ENCODE results near the gene ZNF646. TPM values are rescaled to one million over a fixed set of nuclear protein-coding genes. Genes with fewer than 3 reads are reported as not detected.

ZNF646 gene
- total and polyA plus RNA-seq, 7 experiments from 2014 or later: 3.9 to 49.1 (median 23.9) TPM

DNA sequence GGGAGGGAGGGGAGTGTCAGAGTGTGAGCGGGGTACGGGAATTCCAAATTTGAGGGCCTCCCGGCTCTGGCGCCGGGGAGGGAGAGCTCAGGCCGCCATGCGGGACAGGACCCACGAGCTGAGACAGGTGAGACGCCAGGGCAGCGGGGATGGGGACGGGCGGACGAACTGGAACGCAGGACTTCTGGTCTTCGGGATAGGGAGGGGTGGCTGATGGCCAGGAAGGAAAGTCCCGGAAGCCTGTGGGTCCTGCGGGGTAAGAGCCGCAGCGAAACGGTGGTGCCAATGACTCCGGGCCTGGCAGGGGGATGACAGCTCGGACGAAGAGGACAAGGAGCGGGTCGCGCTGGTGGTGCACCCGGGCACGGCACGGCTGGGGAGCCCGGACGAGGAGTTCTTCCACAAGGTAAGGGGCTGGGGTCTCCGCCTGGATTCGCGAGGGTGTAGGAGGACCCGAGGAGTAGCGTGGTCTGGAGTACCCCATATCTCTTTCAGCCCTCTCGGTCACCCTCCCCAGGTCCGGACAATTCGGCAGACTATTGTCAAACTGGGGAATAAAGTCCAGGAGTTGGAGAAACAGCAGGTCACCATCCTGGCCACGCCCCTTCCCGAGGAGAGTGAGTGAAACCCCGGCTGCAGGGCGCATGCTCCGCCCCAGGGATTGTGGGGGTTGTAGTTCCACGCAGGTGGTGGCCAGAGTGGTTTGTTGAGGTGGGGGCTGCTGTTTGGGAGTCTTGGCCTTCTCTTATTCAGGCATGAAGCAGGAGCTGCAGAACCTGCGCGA, 40.3 kb upstream of the ZNF646 start:
- Histone ChIP-seq H3K27ac (ENCODE audit: low read depth, low read length) (peak overlapping the region; percentile 93), H3K4me3 (ENCODE audit: low read length) (peak overlapping the region; percentile 82), H3K9me3 (ENCODE audit: control insufficient read depth in 2 of 3, low read length in 3 of 3) (no peaks in the 10 kb centered on the region), H3K27me3 (ENCODE audit: control insufficient read depth in 2 of 2, insufficient read depth in 2 of 2, low read length in 2 of 2) (no peaks in the 10 kb centered on the region), H3K4me1 (ENCODE audit: control insufficient read depth in 2 of 2, insufficient read depth in 2 of 2, low read length in 2 of 2) (peaks cover 14 to 16% of the 10 kb centered on the region in 2 donors), H3K36me3 (ENCODE audit: control insufficient read depth in 2 of 3, insufficient read depth in 3 of 3, low read length in 3 of 3) (peaks cover 3 to 36% (median 9%) of the 10 kb centered on the region in 3 experiments)
- Mint-ChIP-seq H3K27me3 (peaks cover 0 to 3% (median 0%) of the 10 kb centered on the region in 5 donors), H3K4me1 (peaks cover 15 to 35% (median 22%) of the 10 kb centered on the region in 7 donors), H3K4me3 (peak overlapping the region; percentile 78 to 100 (median 96)), H3K36me3 (peaks cover 0 to 12% (median 3%) of the 10 kb centered on the region in 5 donors), H3K9me3 (peaks cover 0 to 1% (median 0%) of the 10 kb centered on the region in 11 donors), H3K27ac (peak overlapping the region; percentile 84 to 99 (median 97))
- CTCF ChIA-PET: no interaction called here
- DNase-seq (peak; percentile 75 to 91 (median 84)), ATAC-seq (peak; percentile 53)
- intact Hi-C loops (cut with micrococcal nuclease): loop anchor here (1.0 to 5.0 kb wide), 18 partner anchors 23 to 835 kb away; partner anchors contain the start of genes KAT8 (in 2 of the 2), SETD1A (in 2 of the 2), STX1B (in 2 of the 2) and VKORC1 (in 2 of the 2)
- POLR2A ChIA-PET: interaction anchor here (0.5 to 5.3 kb wide), 10 partner anchors 25 to 667 kb away, joined by 3 to 29 read pairs (median 3); partner anchors contain the start of genes ARMC5, FUS, ZNF646 and ZNF668

DNA sequence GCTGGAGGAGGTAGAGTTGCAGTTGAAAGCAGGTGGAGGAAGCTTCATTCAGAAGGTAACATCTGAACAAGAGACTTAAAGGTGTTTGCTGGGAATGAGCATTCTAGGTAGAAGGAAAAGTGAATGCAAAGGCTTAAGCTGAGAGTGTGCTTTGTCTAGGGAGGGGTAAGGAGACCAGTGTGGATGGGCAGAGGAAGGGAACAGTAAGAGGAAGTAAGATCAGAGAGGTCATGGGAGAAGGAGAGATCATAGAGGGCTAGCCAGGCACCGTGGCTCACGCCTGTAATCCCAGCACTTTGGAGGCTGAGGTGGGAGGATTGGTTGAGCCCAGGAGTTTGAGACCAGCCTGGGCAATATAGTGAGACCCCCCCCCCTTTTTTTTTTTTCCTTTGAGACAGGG, 37.5 kb upstream of the ZNF646 start:
- Mint-ChIP-seq H3K36me3 (peaks cover 0 to 20% (median 7%) of the 10 kb centered on the region in 5 donors), H3K27me3 (peaks cover 0 to 3% (median 0%) of the 10 kb centered on the region in 5 donors), H3K4me3 (no peak overlapping the region), H3K27ac (peak overlapping the region in 4 of 9 donors; percentile 38 to 68 (median 51)), H3K9me3 (peaks cover 0 to 1% (median 0%) of the 10 kb centered on the region in 11 donors), H3K4me1 (peaks cover 15 to 33% (median 20%) of the 10 kb centered on the region in 7 donors)
- Histone ChIP-seq H3K4me3 (ENCODE audit: low read length) (no peak overlapping the region), H3K36me3 (ENCODE audit: control insufficient read depth in 2 of 3, insufficient read depth in 3 of 3, low read length in 3 of 3) (peaks cover 6 to 59% (median 12%) of the 10 kb centered on the region in 3 experiments), H3K27me3 (ENCODE audit: control insufficient read depth in 2 of 2, insufficient read depth in 2 of 2, low read length in 2 of 2) (no peaks in the 10 kb centered on the region), H3K27ac (ENCODE audit: low read depth, low read length) (no peak overlapping the region), H3K9me3 (ENCODE audit: control insufficient read depth in 2 of 3, low read length in 3 of 3) (no peaks in the 10 kb centered on the region), H3K4me1 (ENCODE audit: control insufficient read depth in 2 of 2, insufficient read depth in 2 of 2, low read length in 2 of 2) (peaks cover 14 to 16% of the 10 kb centered on the region in 2 donors)
- CTCF ChIA-PET: no interaction called here
- ATAC-seq (no peak), DNase-seq (no peak)
- POLR2A ChIA-PET: interaction anchor here (0.6 to 5.3 kb wide), 3 partner anchors 23 to 37 kb away, joined by 3 to 29 read pairs (median 3); partner anchors contain the start of genes ZNF646 and ZNF668
- intact Hi-C loops (cut with micrococcal nuclease): no loop called here

DNA sequence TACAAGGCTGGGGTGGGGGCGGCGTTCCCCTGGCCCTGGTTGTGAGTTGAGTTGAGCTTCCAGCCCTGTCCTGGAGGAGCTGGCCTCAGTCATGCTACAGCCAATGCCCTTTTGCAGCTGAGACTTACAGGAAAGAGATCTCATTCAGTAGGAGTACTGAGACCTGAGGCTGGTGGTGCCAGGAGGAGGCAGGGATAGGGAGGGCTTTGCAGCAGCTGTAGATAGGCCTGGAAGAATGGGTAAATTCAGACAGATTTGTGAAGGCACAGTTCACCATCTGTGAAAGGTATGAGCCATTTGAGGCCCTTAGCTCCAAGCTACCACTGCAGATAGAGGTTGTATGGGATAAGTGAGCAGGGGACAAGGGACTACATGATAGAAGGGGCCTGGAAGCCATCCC, 35.2 kb upstream of the ZNF646 start:
- Histone ChIP-seq H3K9me3 (ENCODE audit: control insufficient read depth in 2 of 3, low read length in 3 of 3) (no peaks in the 10 kb centered on the region), H3K27ac (ENCODE audit: low read depth, low read length) (no peak overlapping the region), H3K4me3 (ENCODE audit: low read length) (no peak overlapping the region), H3K4me1 (ENCODE audit: control insufficient read depth in 2 of 2, insufficient read depth in 2 of 2, low read length in 2 of 2) (peaks cover 4 to 6% of the 10 kb centered on the region in 2 donors), H3K27me3 (ENCODE audit: control insufficient read depth in 2 of 2, insufficient read depth in 2 of 2, low read length in 2 of 2) (no peaks in the 10 kb centered on the region), H3K36me3 (ENCODE audit: control insufficient read depth in 2 of 3, insufficient read depth in 3 of 3, low read length in 3 of 3) (peaks cover 6 to 70% (median 12%) of the 10 kb centered on the region in 3 experiments)
- peaks cover 0 to 20% (median 7%) of the 10 kb centered on the region in 5 donors for H3K36me3 Mint-ChIP-seq
- CTCF ChIA-PET: interaction anchor here (0.6 kb wide), 1 partner anchor 77 kb away, joined by 5 read pairs; no protein-coding TSS in a partner anchor
- no peak overlapping the region for H3K27ac Mint-ChIP-seq
- intact Hi-C loops (cut with micrococcal nuclease): no loop called here
- no peaks in the 10 kb centered on the region for H3K9me3 Mint-ChIP-seq
- H3K4me1 Mint-ChIP-seq: peaks cover 8 to 17% (median 14%) of the 10 kb centered on the region in 7 donors
- POLR2A ChIA-PET: interaction anchor here (0.7 to 0.8 kb wide), 2 partner anchors 16 to 33 kb away, joined by 3 read pairs; no protein-coding TSS in a partner anchor
- no peak overlapping the region for H3K4me3 Mint-ChIP-seq
- DNase-seq: no peak
- no peaks in the 10 kb centered on the region for H3K27me3 Mint-ChIP-seq
- no peak for ATAC-seq

DNA sequence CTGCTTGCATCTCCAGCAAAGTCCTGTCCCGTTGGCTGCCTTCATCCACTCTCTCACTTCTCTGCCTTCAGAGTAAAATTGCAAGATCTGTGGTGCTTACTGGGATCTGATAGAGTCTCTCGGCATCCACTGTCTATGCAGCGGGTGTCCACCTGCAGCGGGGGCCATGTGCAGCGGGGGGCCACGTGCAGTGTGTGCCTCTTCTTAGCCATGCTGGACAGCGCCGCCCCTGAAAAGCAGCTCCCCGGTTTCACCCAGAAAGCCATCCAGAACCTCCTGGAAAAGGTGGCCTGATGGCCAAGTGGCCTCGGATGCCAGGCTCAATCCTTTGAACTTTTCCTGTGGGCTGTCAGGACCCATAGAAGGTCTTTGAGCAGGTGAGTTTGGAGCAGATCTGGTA, 31.4 kb upstream of the ZNF646 start:
- ChIA-PET CTCF (no interaction called here), POLR2A (no interaction called here)
- H3K4me3 Mint-ChIP-seq: no peak overlapping the region
- no peaks in the 10 kb centered on the region for H3K9me3 Mint-ChIP-seq
- Histone ChIP-seq H3K27ac (ENCODE audit: low read depth, low read length) (no peak overlapping the region), H3K27me3 (ENCODE audit: control insufficient read depth in 2 of 2, insufficient read depth in 2 of 2, low read length in 2 of 2) (no peaks in the 10 kb centered on the region), H3K36me3 (ENCODE audit: control insufficient read depth in 2 of 3, insufficient read depth in 3 of 3, low read length in 3 of 3) (peaks cover 3 to 51% (median 11%) of the 10 kb centered on the region in 3 experiments), H3K4me1 (ENCODE audit: control insufficient read depth in 2 of 2, insufficient read depth in 2 of 2, low read length in 2 of 2) (no peaks in the 10 kb centered on the region), H3K9me3 (ENCODE audit: control insufficient read depth in 2 of 3, low read length in 3 of 3) (no peaks in the 10 kb centered on the region), H3K4me3 (ENCODE audit: low read length) (no peak overlapping the region)
- no peaks in the 10 kb centered on the region for H3K27me3 Mint-ChIP-seq
- ATAC-seq: no peak
- DNase-seq: no peak
- peaks cover 0 to 3% (median 0%) of the 10 kb centered on the region in 7 donors for H3K4me1 Mint-ChIP-seq
- no peak overlapping the region for H3K27ac Mint-ChIP-seq
- peaks cover 0 to 16% (median 5%) of the 10 kb centered on the region in 5 donors for H3K36me3 Mint-ChIP-seq
- intact Hi-C loops (cut with micrococcal nuclease): no loop called here

DNA sequence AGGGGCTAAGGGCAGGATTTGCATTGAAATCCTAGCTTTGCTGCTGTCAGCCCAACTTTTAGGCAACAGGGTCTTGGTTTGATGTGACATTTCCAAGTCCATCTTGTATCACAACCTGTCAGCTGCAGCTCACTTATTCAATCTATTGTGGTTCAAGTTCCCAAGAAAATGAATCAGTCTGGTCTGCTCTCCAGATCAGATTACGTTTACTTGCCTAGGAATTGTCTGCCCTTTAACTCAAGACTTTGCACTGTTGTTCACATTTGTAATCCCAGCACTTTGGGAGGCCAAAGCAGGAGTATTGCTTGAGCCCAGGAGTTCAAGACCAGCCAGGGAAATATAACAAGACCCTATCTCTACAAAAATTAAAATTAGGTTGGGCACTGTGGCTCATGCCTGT, 30.9 kb upstream of the ZNF646 start:
- no peak overlapping the region for H3K27ac ChIP-seq (ENCODE audit: low read depth, low read length)
- no peaks in the 10 kb centered on the region for H3K9me3 ChIP-seq (ENCODE audit: control insufficient read depth in 2 of 3, low read length in 3 of 3)
- H3K4me3 Mint-ChIP-seq: no peak overlapping the region
- H3K36me3 ChIP-seq (ENCODE audit: control insufficient read depth in 2 of 3, insufficient read depth in 3 of 3, low read length in 3 of 3): peaks cover 3 to 46% (median 6%) of the 10 kb centered on the region in 3 experiments
- ATAC-seq (no peak), DNase-seq (no peak)
- intact Hi-C loops (cut with micrococcal nuclease): no loop called here
- no peaks in the 10 kb centered on the region for H3K9me3 Mint-ChIP-seq
- H3K27ac Mint-ChIP-seq: no peak overlapping the region
- peaks cover 0 to 16% (median 5%) of the 10 kb centered on the region in 5 donors for H3K36me3 Mint-ChIP-seq
- no peak overlapping the region for H3K4me3 ChIP-seq (ENCODE audit: low read length)
- ChIA-PET POLR2A (no interaction called here), CTCF (no interaction called here)
- no peaks in the 10 kb centered on the region for H3K4me1 ChIP-seq (ENCODE audit: control insufficient read depth in 2 of 2, insufficient read depth in 2 of 2, low read length in 2 of 2)
- H3K27me3 Mint-ChIP-seq: no peaks in the 10 kb centered on the region
- no peaks in the 10 kb centered on the region for H3K27me3 ChIP-seq (ENCODE audit: control insufficient read depth in 2 of 2, insufficient read depth in 2 of 2, low read length in 2 of 2)
- H3K4me1 Mint-ChIP-seq: peaks cover 0 to 3% (median 0%) of the 10 kb centered on the region in 7 donors

DNA sequence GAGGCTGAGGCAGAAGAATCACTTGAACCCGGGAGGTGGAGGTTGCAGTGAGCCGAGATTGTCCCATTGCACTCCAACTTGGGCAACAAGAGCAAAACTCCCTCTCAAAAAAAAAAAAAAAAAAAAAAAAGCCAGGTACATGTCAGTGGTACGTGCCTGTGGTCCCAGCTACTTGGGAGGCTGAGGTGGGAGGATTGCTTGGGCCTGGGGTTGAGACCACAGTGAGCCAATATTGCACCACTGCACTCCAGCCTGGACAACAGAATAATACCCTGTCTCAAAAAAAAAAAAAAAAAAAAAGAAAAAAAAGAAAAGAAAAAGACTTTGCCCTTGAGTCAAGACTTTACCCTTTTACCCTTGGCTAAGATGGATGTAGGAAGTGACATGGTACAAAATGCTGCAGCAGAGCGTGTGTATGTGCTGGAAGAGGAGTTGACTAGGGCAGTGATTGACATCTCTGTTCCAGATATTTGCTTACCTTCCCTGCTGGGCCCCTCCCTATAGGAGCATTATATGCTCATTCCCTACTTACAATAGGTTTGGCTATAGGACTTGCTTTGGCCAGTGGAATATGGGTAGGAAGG, 30.2 kb upstream of the ZNF646 start:
- H3K27me3 ChIP-seq (ENCODE audit: control insufficient read depth in 2 of 2, insufficient read depth in 2 of 2, low read length in 2 of 2): no peaks in the 10 kb centered on the region
- DNase-seq: no peak
- H3K9me3 ChIP-seq (ENCODE audit: control insufficient read depth in 2 of 3, low read length in 3 of 3): no peaks in the 10 kb centered on the region
- intact Hi-C loops (cut with micrococcal nuclease): no loop called here
- ChIA-PET POLR2A (interaction anchor here (0.7 kb wide), 1 partner anchor 825 kb away, joined by 5 read pairs; no protein-coding TSS in a partner anchor), CTCF (interaction anchor here (0.6 kb wide), 1 partner anchor 293 kb away, joined by 4 read pairs; no protein-coding TSS in a partner anchor)
- no peaks in the 10 kb centered on the region for H3K4me1 ChIP-seq (ENCODE audit: control insufficient read depth in 2 of 2, insufficient read depth in 2 of 2, low read length in 2 of 2)
- Mint-ChIP-seq H3K27me3 (no peaks in the 10 kb centered on the region), H3K36me3 (peaks cover 0 to 9% (median 4%) of the 10 kb centered on the region in 5 donors), H3K4me3 (no peak overlapping the region), H3K4me1 (peaks cover 0 to 3% (median 0%) of the 10 kb centered on the region in 7 donors), H3K9me3 (no peaks in the 10 kb centered on the region), H3K27ac (no peak overlapping the region)
- no peak overlapping the region for H3K4me3 ChIP-seq (ENCODE audit: low read length)
- peaks cover 3 to 40% (median 3%) of the 10 kb centered on the region in 3 experiments for H3K36me3 ChIP-seq (ENCODE audit: control insufficient read depth in 2 of 3, insufficient read depth in 3 of 3, low read length in 3 of 3)
- ATAC-seq: no peak
- no peak overlapping the region for H3K27ac ChIP-seq (ENCODE audit: low read depth, low read length)
